22Rv1 (cell line): ENCODE results near the gene CSRP1.

Experiments
- ZFX ChIP-seq: fragments of 450-650 bp; IDR thresholded peaks from 2 replicates; pipeline ENCODE4 v1.6.1; 2017; ENCODE audit warnings: antibody characterized with exemption, borderline replicate concordance
- TF ChIP-seq, protein P1 (sequence below): fragments of 450-650 bp; IDR thresholded peaks from 2 replicates; pipeline ENCODE4 v1.5.1; 2017; ENCODE audit warnings: mild to moderate bottlenecking

DNA sequence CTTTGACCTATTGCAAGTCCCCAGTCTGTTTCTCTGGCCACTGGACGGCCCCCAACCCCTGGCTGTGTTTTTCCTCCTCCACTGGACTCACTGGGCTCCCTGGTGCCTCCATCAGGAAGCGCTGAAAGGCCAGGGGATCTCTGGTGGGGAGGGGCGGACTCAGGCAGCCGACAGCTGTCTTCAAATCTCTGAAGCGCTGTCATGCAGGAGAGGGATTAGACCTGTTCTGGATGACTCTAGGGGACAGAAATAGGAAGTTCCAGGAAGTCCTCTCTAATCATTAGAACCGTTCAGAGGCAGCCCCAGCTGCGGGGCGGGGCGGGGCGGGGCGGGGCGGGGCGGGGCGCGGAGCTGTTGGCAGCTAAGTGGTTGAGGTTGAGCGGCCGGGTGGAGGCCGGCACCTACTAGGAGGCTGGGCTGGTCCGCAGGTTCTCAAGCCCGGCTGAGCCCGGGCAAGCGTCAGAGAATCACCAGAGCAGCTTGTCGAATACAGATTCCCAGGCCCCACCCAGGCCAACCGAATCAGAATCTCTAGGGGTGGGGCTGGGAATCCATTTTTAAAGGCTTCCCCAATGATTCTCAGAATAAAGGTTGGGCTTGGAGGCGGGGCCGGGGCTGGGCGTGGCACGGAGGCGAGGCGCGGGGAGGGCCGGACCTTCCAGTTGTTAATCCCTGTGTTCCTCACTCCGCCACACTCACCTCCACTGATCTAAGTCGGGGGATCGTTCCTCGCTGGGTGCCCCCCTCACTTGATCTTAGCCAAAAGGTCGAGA is 26.5 kb downstream of the CSRP1 start:
- TF ChIP-seq, protein P1, sequence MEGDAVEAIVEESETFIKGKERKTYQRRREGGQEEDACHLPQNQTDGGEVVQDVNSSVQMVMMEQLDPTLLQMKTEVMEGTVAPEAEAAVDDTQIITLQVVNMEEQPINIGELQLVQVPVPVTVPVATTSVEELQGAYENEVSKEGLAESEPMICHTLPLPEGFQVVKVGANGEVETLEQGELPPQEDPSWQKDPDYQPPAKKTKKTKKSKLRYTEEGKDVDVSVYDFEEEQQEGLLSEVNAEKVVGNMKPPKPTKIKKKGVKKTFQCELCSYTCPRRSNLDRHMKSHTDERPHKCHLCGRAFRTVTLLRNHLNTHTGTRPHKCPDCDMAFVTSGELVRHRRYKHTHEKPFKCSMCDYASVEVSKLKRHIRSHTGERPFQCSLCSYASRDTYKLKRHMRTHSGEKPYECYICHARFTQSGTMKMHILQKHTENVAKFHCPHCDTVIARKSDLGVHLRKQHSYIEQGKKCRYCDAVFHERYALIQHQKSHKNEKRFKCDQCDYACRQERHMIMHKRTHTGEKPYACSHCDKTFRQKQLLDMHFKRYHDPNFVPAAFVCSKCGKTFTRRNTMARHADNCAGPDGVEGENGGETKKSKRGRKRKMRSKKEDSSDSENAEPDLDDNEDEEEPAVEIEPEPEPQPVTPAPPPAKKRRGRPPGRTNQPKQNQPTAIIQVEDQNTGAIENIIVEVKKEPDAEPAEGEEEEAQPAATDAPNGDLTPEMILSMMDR: 0 out of 2 replicates have a peak, but pooled peaks have one; percentile 11
- TF ChIP-seq ZFX: no peak
